Measurements from ENCODE around the gene KCNIP1.

The KCNIP1 gene

DNA sequence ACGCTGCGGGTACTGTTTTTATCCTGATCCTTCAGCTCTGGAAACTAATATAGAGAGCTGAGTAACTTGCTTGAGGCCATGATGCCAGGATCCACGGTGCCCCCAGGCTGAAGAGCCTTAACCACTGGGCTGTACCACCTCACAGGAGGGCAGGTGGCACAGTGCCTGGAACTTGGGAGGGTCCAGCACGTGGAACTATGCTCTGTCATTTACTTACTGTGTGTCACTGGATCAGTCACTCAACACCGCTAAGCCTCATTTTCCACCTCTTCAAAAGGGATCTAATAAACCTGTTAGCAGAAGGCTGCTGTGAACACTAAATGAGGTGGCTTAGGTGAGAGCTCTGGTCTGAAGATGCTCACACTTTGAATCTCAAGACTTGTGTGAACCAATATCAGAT lies 29.6 kb downstream of the KCNIP1 start:
- Histone ChIP-seq H3K36me3 (no peaks in the 10 kb centered on the region), H3K9me3 (no peaks in the 10 kb centered on the region), H3K4me3 (ENCODE audit: low read depth, low read length) (no peak overlapping the region), H3K4me1 (no peaks in the 10 kb centered on the region), H3K27me3 (0 out of 2 replicates have a peak, but pooled peaks cover 4% of the 10 kb centered on the region)
- no peak for DNase-seq
- TF ChIP-seq, protein P1, sequence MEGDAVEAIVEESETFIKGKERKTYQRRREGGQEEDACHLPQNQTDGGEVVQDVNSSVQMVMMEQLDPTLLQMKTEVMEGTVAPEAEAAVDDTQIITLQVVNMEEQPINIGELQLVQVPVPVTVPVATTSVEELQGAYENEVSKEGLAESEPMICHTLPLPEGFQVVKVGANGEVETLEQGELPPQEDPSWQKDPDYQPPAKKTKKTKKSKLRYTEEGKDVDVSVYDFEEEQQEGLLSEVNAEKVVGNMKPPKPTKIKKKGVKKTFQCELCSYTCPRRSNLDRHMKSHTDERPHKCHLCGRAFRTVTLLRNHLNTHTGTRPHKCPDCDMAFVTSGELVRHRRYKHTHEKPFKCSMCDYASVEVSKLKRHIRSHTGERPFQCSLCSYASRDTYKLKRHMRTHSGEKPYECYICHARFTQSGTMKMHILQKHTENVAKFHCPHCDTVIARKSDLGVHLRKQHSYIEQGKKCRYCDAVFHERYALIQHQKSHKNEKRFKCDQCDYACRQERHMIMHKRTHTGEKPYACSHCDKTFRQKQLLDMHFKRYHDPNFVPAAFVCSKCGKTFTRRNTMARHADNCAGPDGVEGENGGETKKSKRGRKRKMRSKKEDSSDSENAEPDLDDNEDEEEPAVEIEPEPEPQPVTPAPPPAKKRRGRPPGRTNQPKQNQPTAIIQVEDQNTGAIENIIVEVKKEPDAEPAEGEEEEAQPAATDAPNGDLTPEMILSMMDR (IDR thresholded peaks at IDR 0.05; ENCODE audit: low read depth, low read length): no peak

DNA sequence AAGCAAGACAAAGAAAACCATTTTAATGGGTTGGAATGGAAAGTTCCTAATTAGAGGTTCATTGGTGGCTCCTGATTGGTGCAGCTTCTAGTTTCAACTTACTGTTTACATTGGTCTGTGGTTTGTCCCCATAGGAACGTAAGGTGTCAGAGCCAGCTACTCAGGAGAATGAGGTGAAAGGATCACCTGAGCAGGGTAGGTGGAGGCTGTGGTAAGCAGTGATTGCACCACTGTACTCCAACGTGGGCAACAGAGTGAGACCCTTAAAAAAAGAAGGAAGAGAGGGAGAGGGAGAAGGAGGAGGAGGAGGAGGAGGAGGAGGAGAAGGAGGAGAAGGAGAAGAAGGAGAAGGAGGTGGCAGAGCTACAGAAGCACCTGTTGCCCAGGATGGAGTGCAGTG lies 30.4 kb downstream of the KCNIP1 start:
- Histone ChIP-seq H3K4me1 (no peaks in the 10 kb centered on the region), H3K36me3 (no peaks in the 10 kb centered on the region), H3K27me3 (0 out of 2 replicates have a peak, but pooled peaks cover 4% of the 10 kb centered on the region), H3K9me3 (no peaks in the 10 kb centered on the region), H3K4me3 (ENCODE audit: low read depth, low read length) (no peak overlapping the region)
- TF ChIP-seq, protein P1 (IDR thresholded peaks at IDR 0.05; ENCODE audit: low read depth, low read length): no peak
- DNase-seq: no peak

DNA sequence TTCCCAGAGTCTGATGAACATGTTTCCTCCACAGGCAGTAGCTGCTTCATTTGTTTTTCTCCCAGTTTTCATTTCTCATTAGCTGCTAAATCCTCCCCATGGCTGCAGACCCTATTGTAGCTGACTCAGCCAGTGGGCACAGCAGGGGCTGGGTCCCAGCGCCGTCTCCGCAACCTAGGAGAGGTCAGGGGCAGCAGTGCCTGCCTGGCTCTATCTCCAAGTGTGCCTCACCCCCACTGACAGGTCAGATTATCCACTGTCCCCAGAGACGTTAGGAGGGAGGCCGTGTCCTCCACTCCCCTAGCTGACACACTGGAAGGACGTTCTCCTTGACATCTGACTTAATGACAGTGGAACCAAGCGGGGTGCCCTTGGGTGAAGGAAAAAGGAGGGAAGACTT lies 31.1 kb downstream of the KCNIP1 start:
- no peaks in the 10 kb centered on the region for H3K9me3 ChIP-seq
- H3K4me3 ChIP-seq (ENCODE audit: low read depth, low read length): no peak overlapping the region
- no peak for DNase-seq
- 0 out of 2 replicates have a peak, but pooled peaks cover 4% of the 10 kb centered on the region for H3K27me3 ChIP-seq
- TF ChIP-seq, protein P1 (IDR thresholded peaks at IDR 0.05; ENCODE audit: low read depth, low read length): no peak
- H3K4me1 ChIP-seq: no peaks in the 10 kb centered on the region
- H3K36me3 ChIP-seq: no peaks in the 10 kb centered on the region

DNA sequence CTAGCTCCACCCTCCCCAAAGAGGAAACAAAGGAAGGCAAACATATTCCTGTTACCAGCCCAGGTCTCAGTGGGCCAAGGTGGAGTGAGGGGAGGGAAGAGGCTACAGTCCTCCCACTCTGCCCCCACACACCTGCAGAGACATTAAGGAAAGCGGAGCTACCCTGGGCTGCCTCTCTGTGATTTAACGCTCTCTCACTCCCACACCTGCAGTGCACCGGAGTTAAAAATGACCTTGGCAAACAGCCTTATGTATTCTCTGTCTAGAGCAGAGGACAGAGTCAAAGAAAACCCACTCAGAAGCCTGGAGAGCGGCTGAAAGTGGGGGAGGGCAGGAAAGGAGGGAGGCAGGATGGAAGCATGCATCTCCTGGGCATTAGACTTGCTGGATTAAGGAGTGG lies 32.7 kb downstream of the KCNIP1 start:
- Histone ChIP-seq H3K36me3 (no peaks in the 10 kb centered on the region), H3K9me3 (no peaks in the 10 kb centered on the region), H3K4me1 (no peaks in the 10 kb centered on the region), H3K27me3 (0 out of 2 replicates have a peak, but pooled peaks cover 4% of the 10 kb centered on the region), H3K4me3 (ENCODE audit: low read depth, low read length) (no peak overlapping the region)
- DNase-seq: no peak
- TF ChIP-seq, protein P1 (IDR thresholded peaks at IDR 0.05; ENCODE audit: low read depth, low read length): no peak

DNA sequence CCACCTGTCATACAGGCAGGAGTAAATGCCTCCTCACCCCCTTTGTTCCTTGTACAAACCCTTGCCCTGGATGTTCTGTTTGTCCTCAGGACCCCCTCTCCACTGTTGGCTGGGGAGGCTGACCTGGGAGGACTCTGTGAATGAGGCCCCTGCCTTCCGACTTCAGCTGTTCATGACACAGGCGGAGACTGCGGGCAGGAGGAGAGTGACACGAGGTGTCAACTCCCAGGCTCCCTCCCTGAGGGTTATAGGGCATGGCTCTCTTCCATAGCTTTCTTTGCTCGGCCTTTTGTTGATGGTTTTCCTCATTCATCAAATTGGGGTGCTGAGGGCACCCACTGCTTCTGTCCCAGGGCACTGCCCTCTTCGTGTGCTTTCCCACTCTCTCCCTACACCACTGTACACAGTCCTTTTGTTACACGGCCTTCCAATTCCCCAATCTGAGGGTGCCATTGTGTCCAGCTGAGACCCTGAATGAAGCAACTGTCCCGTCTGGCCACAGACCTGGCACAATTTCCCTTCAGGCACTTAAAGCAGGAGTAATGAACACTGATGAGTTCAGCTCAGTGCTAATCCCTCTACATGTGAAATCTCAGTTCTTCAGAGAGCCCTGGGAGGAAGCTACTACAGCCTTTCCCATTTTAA lies 33.8 kb downstream of the KCNIP1 start:
- Histone ChIP-seq H3K36me3 (no peaks in the 10 kb centered on the region), H3K4me1 (no peaks in the 10 kb centered on the region), H3K27me3 (0 out of 2 replicates have a peak, but pooled peaks cover 4% of the 10 kb centered on the region), H3K9me3 (no peaks in the 10 kb centered on the region), H3K4me3 (ENCODE audit: low read depth, low read length) (no peak overlapping the region)
- TF ChIP-seq, protein P1 (IDR thresholded peaks at IDR 0.05; ENCODE audit: low read depth, low read length): no peak
- DNase-seq: no peak

DNA sequence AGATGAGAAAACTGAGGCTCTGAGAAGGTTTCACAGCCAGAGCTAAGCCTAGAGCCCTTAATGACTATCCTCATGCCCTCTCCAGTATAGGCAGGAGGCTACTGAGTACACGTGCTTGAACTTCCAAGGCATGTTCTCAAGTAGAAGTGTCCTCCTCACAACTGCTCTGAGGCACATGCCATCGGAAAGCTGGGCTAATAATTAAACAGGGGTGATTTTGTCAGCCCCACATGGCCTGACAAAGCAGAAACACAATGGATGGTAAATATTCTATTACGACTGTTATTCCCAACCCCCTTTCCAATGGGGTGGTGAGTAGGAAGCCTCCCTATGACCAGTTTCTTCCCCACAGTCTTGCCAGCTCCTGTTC lies 34.3 kb downstream of the KCNIP1 start:
- no peaks in the 10 kb centered on the region for H3K9me3 ChIP-seq
- no peak for DNase-seq
- TF ChIP-seq, protein P1 (IDR thresholded peaks at IDR 0.05; ENCODE audit: low read depth, low read length): no peak
- H3K36me3 ChIP-seq: no peaks in the 10 kb centered on the region
- 0 out of 2 replicates have a peak, but pooled peaks cover 4% of the 10 kb centered on the region for H3K27me3 ChIP-seq
- no peaks in the 10 kb centered on the region for H3K4me1 ChIP-seq
- H3K4me3 ChIP-seq (ENCODE audit: low read depth, low read length): no peak overlapping the region

Data from BE2C (cell line).